Stimulated activated CD4-positive, alpha-beta T cell treated with anti-CD3 and anti-CD28 coated beads, Interleukin-1b, Interleukin-23, amount 100 ng/mL, for 1 hour (primary cell): ENCODE data around the gene ABTB1.
"Not testable (repeated sequence)": the region's sequence is repeated elsewhere in the genome, so short reads cannot be mapped to it uniquely, and the experiment has no call there.

Experiments used
- DNase-seq, 2 donors: peaks; one replicate each; pipeline ENCODE4 v3.0.0-alpha.2; 2020; ENCODE audit warnings: low read depth in 2 of 2

ABTB1 gene

DNA sequence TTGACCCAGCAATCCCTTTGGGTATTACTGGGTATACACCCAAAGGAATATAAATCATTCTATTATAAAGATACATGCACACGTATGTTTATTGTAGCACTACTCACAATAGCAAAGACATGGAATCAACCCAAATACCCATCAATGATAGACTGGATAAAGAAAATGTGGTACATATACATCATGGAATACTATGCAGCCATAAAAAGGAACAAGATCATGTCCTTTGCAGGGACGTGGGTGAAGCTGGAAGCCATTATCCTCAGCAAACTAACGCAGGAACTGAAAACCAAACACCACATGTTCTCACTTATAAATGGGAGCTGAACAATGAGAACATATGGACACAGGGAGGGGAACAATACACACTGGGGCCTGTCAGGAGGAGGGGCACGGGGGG lies 32.1 kb downstream of the ABTB1 start:
- not testable (repeated sequence) for DNase-seq

DNA sequence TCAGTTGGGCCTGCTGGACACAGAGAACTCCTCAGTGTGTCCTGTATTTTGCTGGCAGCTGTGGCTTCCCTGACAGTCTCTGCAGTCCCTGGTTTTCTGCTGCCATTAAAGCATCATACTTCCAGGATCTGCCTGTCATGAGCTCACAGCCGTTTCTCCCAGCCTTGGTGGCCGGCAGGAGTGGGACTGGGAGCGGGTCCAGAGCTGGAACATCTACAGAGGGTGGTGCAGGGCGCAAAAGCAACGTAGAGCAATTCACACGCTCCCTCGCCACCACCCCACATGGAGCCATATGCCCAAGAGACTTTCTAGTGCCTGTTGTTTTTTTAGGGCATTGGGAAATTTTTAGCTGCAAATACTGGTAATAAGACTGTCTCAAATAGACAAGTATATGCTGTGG lies 33.6 kb downstream of the ABTB1 start:
- DNase-seq = no peak

DNA sequence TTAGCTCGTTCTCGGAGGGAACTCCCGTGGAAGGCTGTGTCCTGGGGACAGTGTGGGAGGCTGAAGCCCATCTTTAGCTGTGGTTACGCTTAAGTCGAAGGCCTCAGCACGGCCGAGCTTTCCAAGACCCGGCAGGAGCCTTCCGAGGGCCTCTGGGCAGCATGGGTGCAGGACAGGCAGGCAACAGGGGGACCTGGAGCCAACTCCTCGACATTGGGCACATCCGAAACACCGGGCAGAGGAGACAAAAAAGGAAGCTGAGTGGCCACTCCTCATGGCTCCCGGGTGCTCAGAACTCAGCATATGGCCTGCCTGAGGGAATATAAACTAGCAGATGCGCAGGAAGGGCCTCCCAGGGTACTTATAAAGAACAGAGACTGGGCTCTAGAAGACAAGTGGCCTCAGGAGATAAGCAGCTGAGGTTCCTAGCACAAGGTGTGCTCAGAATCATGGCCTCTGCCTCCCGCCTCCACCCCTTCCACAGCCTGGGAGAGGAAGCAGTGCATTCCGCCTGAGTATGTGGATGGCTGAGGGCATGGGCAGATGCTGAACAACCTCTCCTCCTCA lies 34.1 kb downstream of the ABTB1 start:
- no peak for DNase-seq

DNA sequence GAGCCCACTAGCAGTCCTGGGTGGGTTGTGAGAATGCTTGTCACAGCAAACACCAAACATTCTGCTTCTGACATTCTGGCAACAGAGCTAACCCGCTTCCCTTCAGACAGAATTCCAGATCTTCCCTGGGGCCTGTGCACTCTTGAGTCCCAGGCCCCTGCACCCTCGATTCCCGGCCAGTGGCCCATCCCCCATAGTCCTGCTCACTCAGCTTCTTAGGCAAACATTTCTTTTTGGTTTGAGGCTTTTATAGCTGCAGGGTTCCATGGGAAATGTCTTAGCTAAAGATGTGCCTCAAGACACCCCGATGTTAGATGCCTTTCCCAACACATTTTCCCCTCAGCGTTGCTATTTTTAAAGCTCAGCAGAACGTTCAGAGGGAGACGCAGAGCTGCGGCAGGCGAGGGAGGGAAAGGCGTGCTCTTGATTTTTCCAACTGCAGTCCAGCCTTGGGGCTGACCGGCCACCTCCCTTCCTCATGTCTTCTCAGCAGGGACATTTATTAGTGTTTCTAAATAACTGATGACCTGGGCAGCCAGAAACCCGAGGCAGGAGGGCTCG lies 35.2 kb downstream of the ABTB1 start:
- no peak for DNase-seq

DNA sequence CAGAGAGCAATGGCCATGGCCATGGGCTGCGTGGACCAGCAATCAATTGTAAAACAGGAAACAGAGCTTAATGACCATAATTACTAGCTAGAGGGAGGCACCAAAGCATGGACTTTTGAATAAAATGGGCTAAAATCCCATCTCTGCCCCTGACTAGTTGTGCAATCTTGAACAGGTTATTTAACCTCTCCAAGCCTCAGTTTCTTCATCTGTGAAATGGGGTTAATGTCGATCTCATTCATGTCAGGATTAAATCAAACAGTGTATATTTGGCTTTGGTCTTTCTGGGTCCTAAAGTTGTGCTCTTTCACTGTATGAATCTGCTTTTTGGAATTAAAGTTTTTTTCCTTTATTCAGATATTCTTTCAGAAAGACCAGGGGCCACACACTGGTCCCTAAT lies 36.1 kb downstream of the ABTB1 start:
- no peak for DNase-seq

DNA sequence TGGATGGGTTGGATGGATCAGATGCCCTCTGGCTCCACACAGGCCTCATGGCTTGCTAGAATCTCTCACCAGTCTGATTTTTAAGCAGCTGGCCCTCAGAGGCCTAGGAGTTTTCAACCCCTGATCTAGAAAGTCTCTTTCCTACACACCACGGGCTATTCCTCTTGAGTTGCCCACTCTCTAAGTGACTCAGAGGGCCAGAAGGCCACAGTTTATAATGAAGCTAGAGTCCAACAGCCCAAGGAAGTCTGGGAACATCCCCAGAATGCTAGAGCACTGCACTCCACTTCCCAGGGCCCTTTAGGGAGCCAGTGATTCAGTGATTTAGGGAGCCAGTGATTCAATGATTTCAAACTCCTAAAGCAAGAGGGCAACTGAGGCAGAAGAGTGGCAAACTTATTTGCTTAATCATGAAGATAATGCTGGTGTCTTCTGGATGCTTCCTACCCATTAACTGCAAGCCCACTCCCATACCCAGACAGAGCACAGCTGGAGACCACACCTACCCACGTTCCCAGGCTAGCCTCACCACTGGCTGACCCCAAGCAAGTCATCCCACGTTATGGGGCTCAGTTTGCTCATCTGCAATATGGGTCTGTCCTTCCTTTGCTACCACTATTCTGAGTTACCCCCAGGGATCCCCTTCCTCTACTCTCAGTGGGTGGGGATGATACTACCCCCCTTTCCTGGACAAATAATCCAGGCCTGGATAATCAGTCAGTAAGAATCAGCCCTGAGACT lies 36.7 kb downstream of the ABTB1 start:
- no peak for DNase-seq

DNA sequence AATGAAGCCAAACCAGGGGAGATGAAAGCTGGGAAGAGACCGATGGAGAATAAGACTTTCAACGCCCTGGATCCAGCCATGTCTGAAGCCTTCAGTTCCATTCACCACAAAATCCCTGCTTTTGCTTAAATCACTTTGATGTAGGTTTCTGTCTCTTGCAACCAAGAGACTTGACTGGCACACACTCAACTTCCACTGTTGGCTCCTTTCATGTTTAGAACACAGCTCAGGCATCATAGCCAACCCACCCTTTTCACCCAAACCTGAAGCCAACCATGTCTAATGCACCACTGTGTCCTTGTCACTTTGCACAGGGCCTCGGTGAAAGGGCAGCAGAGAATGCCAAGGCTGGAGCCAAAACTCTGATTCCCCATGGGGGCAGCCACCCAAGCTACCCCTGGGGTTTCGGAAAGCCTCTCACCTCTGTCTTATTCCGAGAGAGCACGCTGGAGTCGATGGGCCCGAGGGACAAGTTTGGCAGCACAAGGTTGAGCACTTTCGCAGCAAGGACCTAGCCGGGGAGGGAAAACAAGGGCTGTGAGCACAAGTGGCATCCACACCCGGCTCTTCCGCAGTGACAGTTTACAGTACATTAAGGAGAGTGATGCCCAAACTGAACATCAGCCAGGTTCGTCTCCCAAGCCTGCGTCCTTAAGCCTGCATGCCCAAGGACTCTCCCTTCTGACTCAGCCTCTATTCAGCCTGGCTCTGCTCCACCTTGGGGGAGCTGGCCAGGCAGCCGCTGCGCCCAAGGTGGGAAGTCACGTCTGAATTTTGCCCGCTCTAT lies 37.6 kb downstream of the ABTB1 start:
- DNase-seq = no peak

DNA sequence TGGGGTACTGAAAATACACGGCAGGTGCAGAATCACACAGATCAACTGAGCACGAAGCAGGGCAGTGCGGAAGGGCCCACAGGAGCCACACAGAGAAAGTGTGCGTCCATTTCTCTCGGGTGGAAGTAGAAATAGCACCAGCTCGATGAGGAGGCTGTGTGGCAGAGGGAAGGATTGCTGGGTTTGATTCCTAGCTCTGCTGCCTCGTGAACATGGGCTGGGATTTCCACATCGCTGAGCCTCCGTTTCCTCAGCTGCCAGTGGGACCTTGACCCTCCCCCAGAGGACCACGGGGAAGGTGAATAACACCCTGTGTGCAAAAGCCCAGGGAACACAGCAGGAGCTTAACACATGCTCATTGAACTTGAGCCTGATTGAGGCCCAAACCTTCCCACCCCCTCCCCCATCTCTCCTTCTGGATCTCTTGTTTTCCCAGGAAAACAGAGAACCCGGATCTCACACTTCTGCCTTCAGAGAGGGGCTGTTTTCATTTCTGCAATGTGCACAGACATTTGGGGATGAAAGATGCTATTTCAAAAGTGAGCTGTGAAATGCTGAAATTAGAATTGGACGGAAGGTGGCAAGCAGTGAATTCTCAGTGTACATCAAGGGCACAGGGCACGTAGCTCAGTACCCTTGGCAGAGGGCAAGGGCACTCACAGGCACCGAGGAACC lies 38.4 kb downstream of the ABTB1 start:
- DNase-seq = no peak

DNA sequence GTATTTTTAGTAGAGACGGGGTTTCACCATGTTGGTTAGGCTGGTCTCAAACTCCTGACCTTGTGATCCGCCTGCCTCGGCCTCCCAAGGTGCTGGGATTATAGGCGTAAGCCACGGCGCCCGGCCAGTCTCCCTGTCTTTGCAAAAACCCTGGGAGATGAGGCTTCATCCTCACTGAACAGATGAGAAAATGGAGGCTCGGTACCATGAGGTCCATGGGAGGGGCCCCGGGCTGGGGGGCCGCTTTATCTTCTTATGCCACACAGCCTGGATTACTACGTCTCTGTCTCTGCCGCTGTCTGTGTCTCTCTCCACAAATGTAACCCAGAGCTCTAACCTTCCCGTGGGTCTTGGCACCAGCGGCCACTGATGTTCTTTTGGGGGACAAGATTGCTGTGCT lies 39.1 kb downstream of the ABTB1 start:
- no peak for DNase-seq

DNA sequence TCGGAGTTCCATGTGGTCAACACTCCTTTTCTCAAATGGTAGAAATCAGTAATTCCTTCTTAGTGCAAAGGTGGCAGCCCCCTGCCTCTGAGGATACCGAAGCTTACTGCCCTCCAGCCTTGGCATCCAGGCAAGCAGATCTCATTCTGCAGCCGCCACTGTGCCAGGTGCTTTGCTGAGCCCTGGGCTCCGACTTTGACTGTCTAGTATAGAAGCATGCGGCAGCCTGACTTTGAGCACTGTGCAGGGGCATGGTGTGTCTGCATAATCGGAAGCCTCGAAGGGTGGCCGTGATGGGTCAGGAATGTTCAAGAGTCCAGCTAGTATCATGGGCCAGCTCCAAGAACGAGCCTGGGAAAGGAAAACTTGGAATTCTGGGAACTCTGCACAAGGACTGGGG lies 39.7 kb downstream of the ABTB1 start:
- no peak for DNase-seq

DNA sequence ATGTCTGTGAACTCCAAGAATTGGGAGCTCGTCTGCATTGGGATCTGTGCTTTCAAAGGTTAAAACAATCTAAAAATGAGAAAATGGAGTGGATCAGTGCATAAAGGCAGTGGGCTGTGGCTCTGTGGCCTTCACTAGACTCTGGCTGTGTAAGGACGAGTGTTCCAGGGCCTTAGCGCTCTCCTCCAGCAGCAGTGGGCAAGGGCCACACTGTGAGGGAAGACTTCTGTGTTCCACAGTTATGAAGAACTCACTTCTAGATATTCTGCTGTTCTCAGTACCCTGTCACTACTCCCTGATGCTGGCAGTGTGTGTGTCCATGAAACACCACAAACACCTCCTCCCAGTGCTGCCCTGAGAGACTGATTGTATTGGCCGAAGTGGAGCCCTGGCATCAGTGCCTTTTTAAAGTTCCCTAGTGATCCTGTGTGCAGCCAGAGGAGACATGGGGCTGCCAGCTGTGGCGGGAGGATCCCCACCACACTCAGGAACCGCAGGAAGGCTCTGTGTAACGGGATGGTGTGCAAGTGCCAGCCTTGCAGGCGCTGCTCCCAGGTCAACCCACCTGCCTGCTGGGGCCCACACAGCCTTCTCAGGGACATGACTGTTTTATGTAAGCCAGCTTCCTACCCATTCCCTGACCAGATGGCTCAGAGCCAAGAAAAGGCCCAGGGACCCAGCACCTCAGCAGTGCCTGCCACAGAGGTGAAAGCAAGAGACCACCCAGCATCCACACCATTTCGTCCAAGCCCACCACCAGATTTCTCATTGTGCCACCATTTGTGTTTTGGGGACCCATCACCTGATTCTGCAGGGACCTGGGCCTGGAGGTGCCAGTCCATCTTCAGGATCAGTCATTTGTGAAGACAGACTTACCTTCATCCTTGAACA lies 40.4 kb downstream of the ABTB1 start:
- no peak for DNase-seq

DNA sequence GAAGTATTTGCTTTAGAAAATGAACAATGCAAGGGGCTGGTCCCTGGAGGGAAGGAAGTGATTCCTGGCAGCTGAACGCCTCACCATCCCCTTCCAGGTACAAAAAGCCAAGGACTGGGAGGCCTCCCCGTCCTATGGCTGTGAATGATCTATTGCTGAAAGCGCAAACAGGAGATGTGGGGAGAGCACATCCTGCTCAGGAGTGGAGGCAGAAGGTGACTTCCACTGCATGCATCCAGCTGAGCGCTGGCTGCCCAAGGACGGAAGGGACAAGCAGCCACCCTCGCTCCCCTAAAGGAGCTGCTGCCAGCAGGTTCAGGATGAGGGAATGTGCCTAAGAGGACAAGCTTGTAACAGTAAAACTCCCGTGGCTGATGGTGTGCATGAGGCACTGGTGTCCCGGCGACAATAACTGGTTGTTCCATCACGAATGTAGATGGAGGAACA lies 41.4 kb downstream of the ABTB1 start:
- no peak for DNase-seq

DNA sequence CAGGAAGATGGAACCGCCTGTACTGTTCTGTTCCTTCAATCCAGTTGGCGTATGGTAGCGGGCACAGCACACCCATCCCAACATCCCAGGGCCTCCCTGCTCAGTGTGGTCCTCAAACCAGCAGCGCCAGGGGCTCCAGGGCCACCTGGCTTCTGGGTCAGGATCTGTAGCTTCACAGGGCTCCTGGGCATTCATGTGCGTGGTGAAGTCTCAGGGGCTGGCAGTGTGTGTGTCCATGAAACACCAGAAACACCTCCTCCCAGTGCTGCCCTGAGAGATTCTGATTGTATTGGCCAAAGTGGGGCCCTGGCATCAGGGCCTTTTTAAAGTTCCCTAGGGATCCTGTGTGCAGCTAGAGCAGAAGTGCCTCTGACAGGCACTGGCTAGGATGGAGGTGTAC lies 42.1 kb downstream of the ABTB1 start:
- DNase-seq = no peak

DNA sequence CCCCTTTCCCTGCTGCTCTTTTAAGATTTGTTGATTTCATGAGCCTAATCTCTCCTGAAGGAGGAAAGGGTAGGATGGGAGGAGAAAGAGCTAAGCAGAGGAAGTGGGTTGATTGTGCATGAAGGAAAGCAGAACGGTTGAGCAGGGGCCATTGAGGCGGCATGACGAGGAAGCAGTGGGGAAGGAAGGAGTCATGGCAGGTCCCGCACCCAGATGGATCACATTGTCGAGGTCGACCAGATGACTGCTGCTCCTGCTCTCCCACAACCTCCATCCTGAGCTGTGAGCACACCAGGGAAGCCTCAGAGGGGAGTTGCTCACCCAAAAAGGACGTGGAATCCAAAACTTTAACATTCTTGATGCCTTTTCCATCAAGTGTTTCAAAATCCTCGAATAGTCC lies 42.8 kb downstream of the ABTB1 start:
- DNase-seq = no peak

DNA sequence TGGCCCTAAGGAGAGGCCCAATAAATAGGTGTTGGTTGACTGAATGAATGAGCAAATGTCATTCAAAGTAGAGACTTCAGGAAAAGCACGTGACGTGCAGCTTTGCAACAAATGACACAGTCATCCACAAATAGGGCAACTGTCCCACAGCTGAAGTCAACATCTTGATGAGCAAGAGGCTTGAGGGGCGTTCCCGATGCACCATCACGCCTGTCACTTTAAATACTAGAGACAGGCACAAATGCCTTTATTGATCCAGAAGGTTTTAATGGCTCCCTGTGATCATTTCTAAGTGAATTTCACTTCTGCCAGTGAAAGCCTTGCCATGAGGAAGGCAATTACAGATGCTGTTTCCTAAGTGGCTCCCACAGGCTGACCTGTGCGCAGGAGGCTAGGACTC lies 43.6 kb downstream of the ABTB1 start:
- DNase-seq = no peak

DNA sequence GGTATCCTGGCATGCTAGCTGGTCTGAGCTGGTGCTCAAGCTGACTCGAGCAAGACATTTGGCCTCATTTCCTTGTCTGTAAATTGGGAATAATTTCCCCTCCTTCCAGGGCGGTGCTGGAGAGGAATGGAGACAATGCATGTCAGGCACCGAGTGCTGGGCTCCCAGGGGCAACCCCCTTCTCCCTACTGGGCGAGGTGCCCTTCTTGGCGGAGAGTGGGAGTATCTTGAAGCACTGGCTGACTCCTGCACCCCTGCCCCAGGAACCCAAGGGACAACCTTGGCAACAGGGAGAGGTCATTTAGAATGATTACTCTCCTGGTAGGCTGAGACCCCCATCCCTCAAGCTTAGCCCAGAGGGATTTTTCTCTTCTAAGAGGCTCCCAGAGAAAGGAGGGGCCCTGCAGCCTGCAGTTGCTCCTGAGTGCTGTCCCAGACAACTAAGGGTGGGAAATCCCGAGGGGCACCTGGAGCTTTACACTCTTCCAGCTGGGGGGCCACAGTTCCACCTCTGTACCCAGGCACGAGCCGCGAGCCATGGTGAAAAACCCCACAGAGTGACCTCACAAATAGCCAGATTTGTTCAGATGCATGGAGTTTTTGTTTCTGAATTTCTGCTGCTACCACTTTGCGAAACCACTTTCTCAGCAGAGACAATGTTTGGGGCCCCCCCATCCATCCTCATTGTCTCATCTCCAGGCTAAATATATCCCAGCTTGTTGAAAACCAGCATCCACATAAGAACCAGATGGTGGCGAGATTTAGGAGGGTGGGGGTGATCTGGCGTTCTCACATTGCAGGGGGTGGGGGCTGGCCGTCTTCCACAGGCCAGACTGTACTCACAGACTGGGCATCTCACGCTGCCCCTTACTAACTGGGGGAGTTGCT lies 44.8 kb downstream of the ABTB1 start:
- no peak for DNase-seq

DNA sequence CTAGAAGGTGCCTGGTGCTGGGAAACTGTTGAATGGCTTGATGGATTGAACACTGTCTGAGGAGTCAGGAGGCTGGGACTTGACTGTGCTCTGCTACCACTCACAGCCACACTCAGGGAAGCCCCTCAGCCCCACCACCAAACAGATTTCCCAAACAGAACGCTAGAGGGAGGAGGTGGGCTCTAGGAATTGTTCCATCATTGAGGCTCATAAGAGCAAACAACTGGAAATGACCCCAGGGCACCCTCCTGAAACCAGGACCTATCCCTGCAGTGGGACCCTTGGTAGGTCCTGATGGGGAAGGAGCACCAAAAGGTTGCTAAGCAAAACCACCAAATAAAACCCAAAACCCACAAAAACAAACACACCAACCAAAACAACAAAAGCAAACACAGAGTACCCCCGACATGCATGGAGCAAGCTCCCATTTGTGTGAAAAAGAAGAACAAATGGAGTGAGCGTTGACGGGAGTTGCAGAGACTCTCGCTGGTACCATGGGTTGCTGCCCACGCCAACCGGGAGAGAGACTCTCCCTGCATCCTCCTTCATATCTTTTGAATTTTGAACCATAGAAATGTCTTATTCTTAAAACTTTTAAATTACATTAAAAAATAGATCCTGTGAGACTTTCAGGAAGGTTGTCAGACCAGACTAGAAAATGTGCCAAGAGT lies 45.6 kb downstream of the ABTB1 start:
- DNase-seq = no peak

DNA sequence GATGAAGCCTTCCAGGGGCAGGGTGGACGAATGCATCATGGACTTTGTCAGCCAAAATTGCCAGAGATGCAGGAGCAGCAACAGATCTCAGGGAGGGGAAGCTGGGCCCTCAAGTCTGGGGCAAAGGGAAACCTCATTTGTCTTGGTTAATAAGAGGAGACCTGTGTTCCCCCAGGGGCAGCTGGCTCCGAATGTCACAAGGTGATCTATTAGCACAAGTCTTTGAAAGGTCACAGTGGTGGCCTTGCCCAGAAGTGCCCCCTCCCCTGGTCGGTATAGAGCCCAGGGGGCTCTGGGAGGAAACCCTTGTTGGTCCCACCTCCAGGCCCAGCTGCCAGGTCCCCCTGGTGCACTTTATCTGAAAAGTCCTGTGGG lies 46.2 kb downstream of the ABTB1 start:
- no peak for DNase-seq

DNA sequence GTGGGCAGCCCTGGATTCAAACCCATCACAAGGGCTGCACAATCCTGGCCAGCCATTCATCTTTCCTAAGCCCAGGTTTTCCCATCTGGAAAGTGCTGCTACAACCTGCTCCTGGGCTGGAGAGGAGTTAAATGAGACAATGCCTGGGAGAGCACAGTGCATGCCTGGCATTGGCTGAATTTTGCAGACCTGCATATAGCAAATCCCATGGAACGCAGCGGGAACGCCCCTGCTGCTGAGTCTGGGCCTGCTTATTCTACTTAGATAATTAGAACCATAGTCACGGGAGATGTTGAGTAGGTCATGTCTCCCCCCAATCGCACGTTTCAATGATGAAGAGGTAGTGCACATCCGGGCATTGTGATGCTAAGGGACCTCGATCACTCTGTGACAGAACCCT lies 46.6 kb downstream of the ABTB1 start:
- DNase-seq = no peak
